ENCODE measurements around the gene RMI1.
"Not testable (repeated sequence)": the region's sequence is repeated elsewhere in the genome, so short reads cannot be mapped to it uniquely, and the experiment has no call there.

Gene RMI1

DNA sequence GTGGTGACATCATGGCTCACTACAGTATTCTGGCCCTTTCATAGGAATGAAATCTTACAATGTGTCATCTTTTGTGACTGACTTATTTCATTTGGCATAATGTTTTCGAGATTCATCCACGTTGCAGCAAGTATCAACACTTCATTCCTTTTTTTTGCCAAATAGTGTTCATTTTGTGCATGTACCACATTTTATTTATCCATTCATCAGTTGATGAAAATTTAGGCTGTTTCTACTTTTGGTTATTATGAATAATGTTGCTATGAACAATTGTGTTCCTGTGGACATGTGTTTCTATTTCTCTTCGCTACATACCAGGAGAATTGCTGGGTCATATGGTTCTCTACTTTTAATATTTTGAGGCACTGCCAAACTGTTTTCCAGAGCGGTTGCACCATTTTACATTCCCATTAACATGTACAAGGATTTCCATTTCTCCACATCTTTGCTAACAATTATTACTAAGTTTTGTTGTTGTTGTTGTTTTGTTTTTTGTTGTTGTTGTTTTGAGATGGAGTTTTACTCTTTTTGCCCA is 43.5 kb downstream of the RMI1 start:
- FAIRE-seq = no peak

- no peak for FAIRE-seq
Observed at GRCh38 chr9:84027201-84027600, 46.6 kb downstream of the RMI1 start.

DNA sequence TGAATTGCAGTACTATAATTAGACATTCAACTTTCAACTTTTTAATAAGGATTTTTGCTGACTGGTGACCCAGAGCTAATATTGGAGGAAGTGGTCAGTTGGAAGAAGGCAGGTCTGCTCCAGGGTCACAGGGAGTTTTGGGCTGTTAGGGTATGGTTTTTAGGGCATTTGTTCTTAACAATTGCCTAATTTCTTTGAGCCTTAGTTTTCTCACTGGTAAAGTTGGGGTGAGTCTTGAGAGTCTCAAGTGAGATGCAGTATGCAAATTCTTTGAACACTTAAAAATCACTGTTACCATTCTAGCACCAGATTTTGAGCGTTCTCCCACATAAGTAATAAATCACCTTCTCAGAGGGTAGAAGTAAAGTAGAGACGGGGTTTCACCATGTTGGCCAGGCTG is 50.9 kb downstream of the RMI1 start:
- no peak for FAIRE-seq

DNA sequence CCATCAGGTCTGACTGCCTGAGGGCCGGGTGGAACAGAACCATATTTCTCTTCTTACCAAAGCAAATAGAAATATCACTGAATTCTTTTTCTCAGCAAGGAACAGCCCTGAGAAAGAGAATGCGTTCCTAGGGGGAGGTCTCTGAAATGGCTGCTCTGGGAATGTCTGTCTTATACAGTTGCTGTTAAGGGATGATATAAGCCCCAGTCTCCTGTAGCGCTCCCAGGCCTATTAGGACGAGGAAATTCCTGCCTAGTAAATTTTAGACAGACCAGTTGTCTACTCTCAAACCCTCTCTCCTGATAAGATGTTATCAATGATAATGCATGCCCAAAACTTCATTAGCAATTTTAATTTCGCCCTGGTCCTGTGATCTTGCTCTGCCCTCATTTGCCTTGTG is 61.3 kb downstream of the RMI1 start:
- FAIRE-seq = not testable (repeated sequence)

DNA sequence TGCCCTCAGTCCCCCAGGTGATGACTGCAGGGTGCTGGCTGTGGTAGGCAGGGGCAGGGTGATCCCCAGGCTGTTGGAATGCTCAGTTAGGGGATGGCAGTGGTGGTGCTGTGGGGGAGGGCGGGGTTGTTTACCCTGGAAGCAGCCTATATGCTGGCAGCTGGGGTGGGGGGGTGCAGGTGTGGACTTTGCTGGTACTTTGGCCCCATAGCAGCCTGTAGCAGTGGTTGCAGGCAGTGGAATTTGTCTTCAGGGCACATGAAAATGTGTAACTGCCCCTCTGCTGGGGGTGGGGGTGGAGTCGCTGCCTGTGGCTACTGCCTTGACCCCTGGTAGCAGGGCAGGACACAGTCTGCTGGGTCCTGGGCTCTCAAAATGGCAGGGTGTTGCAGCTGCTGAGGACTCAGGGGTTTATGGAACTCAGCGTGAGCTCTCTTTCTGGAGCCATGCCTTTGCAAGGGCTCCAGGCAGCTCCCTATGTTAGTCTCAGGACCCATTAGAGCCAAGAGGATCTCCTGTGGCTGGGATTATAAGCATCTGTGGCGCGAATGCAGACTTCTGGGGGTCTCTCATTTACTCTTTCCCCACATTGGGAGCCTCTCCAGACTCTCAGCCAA is 65.0 kb downstream of the RMI1 start:
- no peak for FAIRE-seq
